ENCODE measurements around the gene ADRA2C. TPM values are rescaled to one million over a fixed set of nuclear protein-coding genes. Genes with fewer than 3 reads are reported as not detected.

ADRA2C gene
- total RNA-seq, 2 experiments from 2014 or later: not detected

DNA sequence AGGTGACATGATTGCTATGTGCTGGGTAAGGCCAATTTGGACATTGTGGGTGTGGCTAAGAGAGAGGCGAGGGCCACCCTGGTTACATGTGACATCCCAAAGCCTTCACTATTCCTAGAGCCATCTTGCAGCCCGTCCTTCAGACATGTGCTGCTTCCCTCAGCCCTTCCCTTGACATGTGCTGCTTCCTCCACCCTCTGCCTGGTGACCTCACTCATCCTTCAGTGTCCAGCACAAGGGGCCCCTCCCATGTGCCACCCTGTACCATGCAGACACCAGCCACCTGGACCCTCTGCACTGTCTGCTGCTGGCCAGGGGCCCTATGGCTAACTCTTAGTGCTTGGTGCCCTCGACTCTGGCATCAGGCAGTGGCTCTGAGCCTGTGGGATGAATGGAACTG lies 27.4 kb downstream of the ADRA2C start:
- Mint-ChIP-seq H3K27me3 (peaks cover 15% of the 10 kb centered on the region), H3K27ac (no peak overlapping the region), H3K4me1 (no peaks in the 10 kb centered on the region), H3K4me3 (no peak overlapping the region), H3K36me3 (ENCODE audit: low read depth) (no peaks in the 10 kb centered on the region), H3K9me3 (ENCODE audit: low read depth) (peaks cover 16% of the 10 kb centered on the region)
- no peak for DNase-seq
- ChIA-PET CTCF (no interaction called here), POLR2A (no interaction called here)
- ATAC-seq: no peak
- intact Hi-C loops (cut with DNase I, micrococcal nuclease): no loop called here

GRCh38 chr4:3796960-3797359 lies 30.8 kb downstream of the ADRA2C start:
- H3K9me3 Mint-ChIP-seq (ENCODE audit: low read depth): peaks cover 16% of the 10 kb centered on the region
- H3K36me3 Mint-ChIP-seq (ENCODE audit: low read depth): no peaks in the 10 kb centered on the region
- H3K27ac Mint-ChIP-seq: no peak overlapping the region
- no peak overlapping the region for H3K4me3 Mint-ChIP-seq
- H3K27me3 Mint-ChIP-seq: peaks cover 6% of the 10 kb centered on the region
- no peak for ATAC-seq
- DNase-seq: no peak
- CTCF ChIA-PET: no interaction called here
- POLR2A ChIA-PET: no interaction called here
- intact Hi-C loops (cut with DNase I, micrococcal nuclease): no loop called here
- no peaks in the 10 kb centered on the region for H3K4me1 Mint-ChIP-seq

- no peak for ATAC-seq
- H3K27me3 Mint-ChIP-seq: no peaks in the 10 kb centered on the region
- ChIA-PET CTCF (no interaction called here), POLR2A (no interaction called here)
- H3K9me3 Mint-ChIP-seq (ENCODE audit: low read depth): peaks cover 16% of the 10 kb centered on the region
- H3K36me3 Mint-ChIP-seq (ENCODE audit: low read depth): no peaks in the 10 kb centered on the region
- intact Hi-C loops (cut with DNase I, micrococcal nuclease): no loop called here
- DNase-seq: no peak
- H3K4me3 Mint-ChIP-seq: no peak overlapping the region
- H3K27ac Mint-ChIP-seq: no peak overlapping the region
- H3K4me1 Mint-ChIP-seq: no peaks in the 10 kb centered on the region
These were observed 31.9 kb downstream of the ADRA2C start for GRCh38 chr4:3797831-3798790.

GRCh38 chr4:3799496-3799895 lies 33.3 kb downstream of the ADRA2C start:
- Mint-ChIP-seq H3K27ac (no peak overlapping the region), H3K36me3 (ENCODE audit: low read depth) (no peaks in the 10 kb centered on the region), H3K9me3 (ENCODE audit: low read depth) (peaks cover 14% of the 10 kb centered on the region), H3K4me3 (no peak overlapping the region), H3K4me1 (no peaks in the 10 kb centered on the region), H3K27me3 (no peaks in the 10 kb centered on the region)
- ChIA-PET POLR2A (no interaction called here), CTCF (no interaction called here)
- DNase-seq: no peak
- intact Hi-C loops (cut with DNase I, micrococcal nuclease): no loop called here
- no peak for ATAC-seq

- ATAC-seq (no peak), DNase-seq (no peak)
- no peaks in the 10 kb centered on the region for H3K4me1 Mint-ChIP-seq
- no peak overlapping the region for H3K4me3 Mint-ChIP-seq
- H3K36me3 Mint-ChIP-seq (ENCODE audit: low read depth): no peaks in the 10 kb centered on the region
- CTCF ChIA-PET: interaction anchor here (0.5 kb wide), 1 partner anchor 1260 kb away, joined by 3 read pairs; no protein-coding TSS in a partner anchor
- POLR2A ChIA-PET: no interaction called here
- intact Hi-C loops (cut with DNase I, micrococcal nuclease): no loop called here
- no peak overlapping the region for H3K27ac Mint-ChIP-seq
- H3K27me3 Mint-ChIP-seq: no peaks in the 10 kb centered on the region
- peaks cover 8% of the 10 kb centered on the region for H3K9me3 Mint-ChIP-seq (ENCODE audit: low read depth)
These were observed 34.2 kb downstream of the ADRA2C start for GRCh38 chr4:3800351-3800750.

GRCh38 chr4:3801521-3801920 lies 35.3 kb downstream of the ADRA2C start:
- intact Hi-C loops (cut with DNase I, micrococcal nuclease): no loop called here
- Mint-ChIP-seq H3K36me3 (ENCODE audit: low read depth) (no peaks in the 10 kb centered on the region), H3K27ac (no peak overlapping the region), H3K4me3 (no peak overlapping the region), H3K27me3 (no peaks in the 10 kb centered on the region), H3K9me3 (ENCODE audit: low read depth) (peaks cover 2% of the 10 kb centered on the region), H3K4me1 (no peaks in the 10 kb centered on the region)
- ATAC-seq (no peak), DNase-seq (no peak)
- ChIA-PET POLR2A (no interaction called here), CTCF (no interaction called here)

DNA sequence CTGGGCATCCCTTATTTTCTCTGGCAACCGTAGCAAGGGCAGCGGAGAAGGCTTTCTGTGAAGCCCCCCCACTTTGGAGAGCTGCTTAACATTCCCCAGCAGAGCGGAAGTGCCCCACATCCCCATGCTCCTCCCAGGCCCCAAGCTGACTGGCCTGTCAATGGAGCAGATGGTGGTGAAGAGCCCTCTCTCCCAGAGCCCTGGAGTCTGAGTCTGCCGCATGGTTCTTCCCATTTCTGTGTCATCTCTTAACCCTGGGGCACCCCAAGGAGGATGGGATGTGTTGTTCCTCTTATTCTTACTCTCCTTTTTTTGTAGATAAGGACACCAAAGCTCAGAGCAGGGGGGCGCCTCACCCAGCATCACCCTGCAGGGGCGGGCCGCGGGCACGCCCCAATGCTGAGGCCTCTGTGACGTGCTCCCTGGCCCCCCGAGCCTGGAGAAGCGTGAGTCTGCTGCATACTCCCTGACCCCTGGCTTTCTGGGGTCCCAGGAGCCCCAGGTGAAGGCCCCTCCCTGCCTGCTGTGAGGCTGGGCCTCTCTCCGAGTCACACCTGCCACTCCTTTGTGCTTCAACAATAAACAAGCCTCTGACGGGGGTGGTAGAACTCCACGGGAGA lies 35.9 kb downstream of the ADRA2C start:
- Mint-ChIP-seq H3K4me3 (no peak overlapping the region), H3K27me3 (no peaks in the 10 kb centered on the region), H3K4me1 (no peaks in the 10 kb centered on the region), H3K9me3 (ENCODE audit: low read depth) (no peaks in the 10 kb centered on the region), H3K36me3 (ENCODE audit: low read depth) (no peaks in the 10 kb centered on the region), H3K27ac (no peak overlapping the region)
- ChIA-PET POLR2A (no interaction called here), CTCF (interaction anchor here (0.5 kb wide), 1 partner anchor 322 kb away, joined by 3 read pairs; no protein-coding TSS in a partner anchor)
- ATAC-seq: no peak
- intact Hi-C loops (cut with DNase I, micrococcal nuclease): no loop called here
- no peak for DNase-seq

- Mint-ChIP-seq H3K9me3 (ENCODE audit: low read depth) (no peaks in the 10 kb centered on the region), H3K36me3 (ENCODE audit: low read depth) (no peaks in the 10 kb centered on the region), H3K27ac (no peak overlapping the region), H3K27me3 (no peaks in the 10 kb centered on the region), H3K4me3 (no peak overlapping the region), H3K4me1 (no peaks in the 10 kb centered on the region)
- ChIA-PET CTCF (interaction anchor here (0.5 kb wide), 1 partner anchor 323 kb away, joined by 3 read pairs; no protein-coding TSS in a partner anchor), POLR2A (no interaction called here)
- intact Hi-C loops (cut with DNase I, micrococcal nuclease): no loop called here
- DNase-seq (no peak), ATAC-seq (no peak)
These were observed 36.6 kb downstream of the ADRA2C start for GRCh38 chr4:3802571-3803474.

GRCh38 chr4:3803475-3803847 lies 37.3 kb downstream of the ADRA2C start:
- Mint-ChIP-seq H3K36me3 (ENCODE audit: low read depth) (no peaks in the 10 kb centered on the region), H3K27me3 (peaks cover 4% of the 10 kb centered on the region), H3K4me1 (no peaks in the 10 kb centered on the region), H3K4me3 (no peak overlapping the region), H3K9me3 (ENCODE audit: low read depth) (no peaks in the 10 kb centered on the region), H3K27ac (no peak overlapping the region)
- DNase-seq (no peak), ATAC-seq (no peak)
- intact Hi-C loops (cut with DNase I, micrococcal nuclease): no loop called here
- ChIA-PET POLR2A (no interaction called here), CTCF (no interaction called here)

- Mint-ChIP-seq H3K36me3 (ENCODE audit: low read depth) (no peaks in the 10 kb centered on the region), H3K4me3 (no peak overlapping the region)
- POLR2A ChIA-PET: no interaction called here
These were observed 37.8 kb downstream of the ADRA2C start for GRCh38 chr4:3803946-3804345.

GRCh38 chr4:3805026-3805425 lies 38.8 kb downstream of the ADRA2C start:
- ATAC-seq (no peak), DNase-seq (no peak)
- H3K36me3 Mint-ChIP-seq (ENCODE audit: low read depth): no peaks in the 10 kb centered on the region
- peaks cover 10% of the 10 kb centered on the region for H3K27me3 Mint-ChIP-seq
- intact Hi-C loops (cut with DNase I, micrococcal nuclease): no loop called here
- H3K4me1 Mint-ChIP-seq: no peaks in the 10 kb centered on the region
- H3K9me3 Mint-ChIP-seq (ENCODE audit: low read depth): no peaks in the 10 kb centered on the region
- CTCF ChIA-PET: no interaction called here
- no peak overlapping the region for H3K4me3 Mint-ChIP-seq
- POLR2A ChIA-PET: no interaction called here
- H3K27ac Mint-ChIP-seq: no peak overlapping the region

More at GRCh38 chr4:3803946-3804345, 37.8 kb downstream of the ADRA2C start:
- Mint-ChIP-seq H3K4me1 (no peaks in the 10 kb centered on the region), H3K27me3 (peaks cover 6% of the 10 kb centered on the region), H3K9me3 (ENCODE audit: low read depth) (no peaks in the 10 kb centered on the region), H3K27ac (no peak overlapping the region)
- CTCF ChIA-PET: no interaction called here
- no peak for DNase-seq
- intact Hi-C loops (cut with DNase I, micrococcal nuclease): no loop called here
- no peak for ATAC-seq
